Stimulated activated CD8-positive, alpha-beta memory T cell treated with anti-CD3 and anti-CD28 coated beads, Interleukin-4, amount 100 ng/mL, for 48 hours (primary cell): ENCODE data around the gene BCL2L12.
"Not testable (repeated sequence)": the region's sequence is repeated elsewhere in the genome, so short reads cannot be mapped to it uniquely, and the experiment has no call there.

Source experiments
- DNase-seq: peaks from one replicate; pipeline ENCODE4 v3.0.0-alpha.2; 2020

BCL2L12 gene

GRCh38 chr19:49713236-49713845, 47.6 kb downstream of the BCL2L12 start:
- DNase-seq, result no peak

DNA sequence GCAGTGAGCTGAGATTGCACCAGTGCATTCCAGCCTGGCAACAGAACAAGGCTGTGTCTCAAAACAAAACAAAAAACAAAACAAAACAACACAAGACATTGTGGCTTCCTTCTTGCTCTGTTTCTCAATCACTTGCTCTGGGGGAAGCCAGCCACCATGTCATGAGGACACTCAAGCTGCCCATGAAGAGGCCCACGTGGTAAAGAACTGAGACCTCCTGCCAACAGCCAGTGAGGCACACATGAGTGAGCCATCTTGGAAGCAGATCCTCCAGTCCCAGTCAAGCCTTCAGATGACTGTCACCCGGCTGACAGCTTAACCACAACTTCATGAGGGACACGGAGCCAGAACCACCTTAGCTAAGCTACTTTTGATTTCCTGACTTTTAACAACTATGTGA, 50.4 kb downstream of the BCL2L12 start:
- DNase-seq, result no peak

GRCh38 chr19:49718511-49718910, 52.8 kb downstream of the BCL2L12 start:
- DNase-seq, result no peak

GRCh38 chr19:49718991-49719390, 53.3 kb downstream of the BCL2L12 start:
- DNase-seq, result no peak

DNA sequence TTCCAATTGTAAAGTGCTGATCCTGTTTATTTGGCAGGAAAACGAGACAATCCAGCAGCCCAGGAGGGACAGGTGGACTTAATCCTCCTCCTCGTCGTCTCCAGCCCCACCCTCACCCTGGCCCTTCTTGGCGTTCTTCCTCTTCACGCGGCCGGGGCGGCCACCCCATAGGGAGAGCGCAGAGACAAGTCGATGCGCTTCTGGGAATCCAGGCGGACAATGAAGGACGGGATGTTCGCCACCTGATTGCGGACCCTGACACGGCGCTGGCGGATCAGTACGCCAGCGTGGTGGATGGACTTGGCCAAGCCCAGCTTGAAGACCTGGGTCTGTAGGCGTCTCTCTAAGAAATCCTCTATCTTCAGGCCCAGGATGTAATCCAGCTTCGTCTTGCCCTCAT, 53.7 kb downstream of the BCL2L12 start:
- not testable (repeated sequence) for DNase-seq
